HEK293 (cell line): ENCODE data around the gene C3orf52.

Source experiments
- GLIS1 ChIP-seq: fragments of 450-650 bp; formaldehyde crosslinking; IDR thresholded peaks from 2 replicates; pipeline ENCODE4 v1.5.1; 2016; ENCODE audit warnings: missing biosample characterization, missing genetic modification characterization
- SCRT2 ChIP-seq: fragments of 450-650 bp; formaldehyde crosslinking; IDR thresholded peaks from 2 replicates; pipeline ENCODE4 v1.5.1; 2016; ENCODE audit warnings: missing biosample characterization, missing genetic modification characterization
- SETDB1 ChIP-seq: IDR thresholded peaks from one replicate; pipeline ENCODE4 v1.6.1; 2017; ENCODE audit warnings: mild to moderate bottlenecking, low read length, moderate library complexity, mixed read lengths; ENCODE audit not compliant: insufficient read length
- SP7 ChIP-seq: fragments of 450-650 bp; formaldehyde crosslinking; IDR thresholded peaks from 2 replicates; pipeline ENCODE4 v1.5.1; 2016; ENCODE audit warnings: missing biosample characterization, missing genetic modification characterization
- TCF7L2 ChIP-seq: IDR thresholded peaks from 2 replicates; pipeline ENCODE4 v1.6.1; 2011; ENCODE audit warnings: low read depth, mild to moderate bottlenecking, inconsistent platforms, low read length, moderate library complexity, borderline replicate concordance
- TSHZ1 ChIP-seq: fragments of 450-650 bp; formaldehyde crosslinking; IDR thresholded peaks from 2 replicates; pipeline ENCODE4 v1.5.1; 2016; ENCODE audit warnings: missing biosample characterization, missing genetic modification characterization, borderline replicate concordance
- ZBTB21 ChIP-seq: fragments of 450-650 bp; formaldehyde crosslinking; IDR thresholded peaks from 2 replicates; pipeline ENCODE4 v1.5.1; 2017; ENCODE audit warnings: missing biosample characterization, missing genetic modification characterization
- ZBTB49 ChIP-seq: fragments of 450-650 bp; formaldehyde crosslinking; IDR thresholded peaks from 2 replicates; pipeline ENCODE4 v1.5.1; 2016; ENCODE audit warnings: missing biosample characterization, missing genetic modification characterization, low read depth
- ZNF155 ChIP-seq: fragments of 450-650 bp; formaldehyde crosslinking; IDR thresholded peaks from 2 replicates; pipeline ENCODE4 v1.5.1; 2016; ENCODE audit warnings: missing biosample characterization, missing genetic modification characterization
- ZNF16 ChIP-seq: fragments of 450-650 bp; formaldehyde crosslinking; IDR thresholded peaks from 2 replicates; pipeline ENCODE4 v1.5.1; 2016; ENCODE audit warnings: low read depth, missing biosample characterization, missing genetic modification characterization
- ZNF354C ChIP-seq: fragments of 450-650 bp; formaldehyde crosslinking; IDR thresholded peaks from 2 replicates; pipeline ENCODE4 v1.5.1; 2016; ENCODE audit warnings: missing biosample characterization, missing genetic modification characterization, low read depth, borderline replicate concordance
- ZNF394 ChIP-seq: fragments of 450-650 bp; formaldehyde crosslinking; IDR thresholded peaks from 2 replicates; pipeline ENCODE4 v1.5.1; 2016; ENCODE audit warnings: missing biosample characterization, missing genetic modification characterization, mild to moderate bottlenecking, moderate library complexity, borderline replicate concordance
- ZNF416 ChIP-seq: fragments of 450-650 bp; formaldehyde crosslinking; IDR thresholded peaks from 2 replicates; pipeline ENCODE4 v1.5.1; 2016; ENCODE audit warnings: missing biosample characterization, missing genetic modification characterization
- ZNF433 ChIP-seq: fragments of 450-650 bp; formaldehyde crosslinking; IDR thresholded peaks from 2 replicates; pipeline ENCODE4 v1.5.1; 2016; ENCODE audit warnings: missing biosample characterization, missing genetic modification characterization, low read depth
- ZNF510 ChIP-seq: fragments of 450-650 bp; formaldehyde crosslinking; IDR thresholded peaks from 2 replicates; pipeline ENCODE4 v1.5.1; 2018; ENCODE audit warnings: mild to moderate bottlenecking, missing genetic modification characterization, missing biosample characterization; ENCODE audit not compliant: insufficient replicate concordance
- ZNF529 ChIP-seq: fragments of 450-650 bp; formaldehyde crosslinking; IDR thresholded peaks from 2 replicates; pipeline ENCODE4 v1.5.1; 2017; ENCODE audit warnings: missing genetic modification characterization, missing biosample characterization; ENCODE audit not compliant: insufficient replicate concordance
- ZNF621 ChIP-seq: fragments of 450-650 bp; formaldehyde crosslinking; IDR thresholded peaks from 2 replicates; pipeline ENCODE4 v1.5.1; 2017; ENCODE audit warnings: missing biosample characterization, missing genetic modification characterization
- ZNF629 ChIP-seq: fragments of 450-650 bp; formaldehyde crosslinking; IDR thresholded peaks from 2 replicates; pipeline ENCODE4 v1.5.1; 2017; ENCODE audit warnings: missing biosample characterization, missing genetic modification characterization
- ZNF639 ChIP-seq: fragments of 450-650 bp; formaldehyde crosslinking; IDR thresholded peaks from 2 replicates; pipeline ENCODE4 v1.5.1; 2016; ENCODE audit warnings: missing biosample characterization, missing genetic modification characterization
- ZNF677 ChIP-seq: fragments of 450-650 bp; IDR thresholded peaks from 2 replicates; pipeline ENCODE4 v1.5.0; 2018; ENCODE audit warnings: missing biosample characterization, mild to moderate bottlenecking, missing genetic modification characterization, moderate library complexity
- ZNF776 ChIP-seq: fragments of 450-650 bp; formaldehyde crosslinking; IDR thresholded peaks from 2 replicates; pipeline ENCODE4 v1.5.0; 2017; ENCODE audit warnings: missing biosample characterization, missing genetic modification characterization, borderline replicate concordance
- ZNF843 ChIP-seq: fragments of 450-650 bp; formaldehyde crosslinking; IDR thresholded peaks from 2 replicates; pipeline ENCODE4 v1.5.1; 2016; ENCODE audit warnings: missing biosample characterization, missing genetic modification characterization
- ZSCAN30 ChIP-seq: fragments of 450-650 bp; IDR thresholded peaks from 2 replicates; pipeline ENCODE4 v1.5.1; 2018; ENCODE audit warnings: missing biosample characterization, mild to moderate bottlenecking, missing genetic modification characterization, moderate library complexity
- TF ChIP-seq, protein P1 (sequence below): fragments of 450-650 bp; formaldehyde crosslinking; IDR thresholded peaks from 2 replicates; pipeline ENCODE4 v1.5.1; 2016; ENCODE audit warnings: missing biosample characterization, missing genetic modification characterization
- TF ChIP-seq, protein P2 (sequence below): IDR thresholded peaks from 2 replicates; pipeline ENCODE4 v1.6.1; 2011; ENCODE audit warnings: mild to moderate bottlenecking, low read depth, low read length, borderline replicate concordance
- TF ChIP-seq, protein P3 (sequence below): fragments of 450-650 bp; formaldehyde crosslinking; IDR thresholded peaks from 2 replicates; pipeline ENCODE4 v1.5.0; 2017; ENCODE audit warnings: missing biosample characterization, missing genetic modification characterization, borderline replicate concordance

The C3orf52 gene

DNA sequence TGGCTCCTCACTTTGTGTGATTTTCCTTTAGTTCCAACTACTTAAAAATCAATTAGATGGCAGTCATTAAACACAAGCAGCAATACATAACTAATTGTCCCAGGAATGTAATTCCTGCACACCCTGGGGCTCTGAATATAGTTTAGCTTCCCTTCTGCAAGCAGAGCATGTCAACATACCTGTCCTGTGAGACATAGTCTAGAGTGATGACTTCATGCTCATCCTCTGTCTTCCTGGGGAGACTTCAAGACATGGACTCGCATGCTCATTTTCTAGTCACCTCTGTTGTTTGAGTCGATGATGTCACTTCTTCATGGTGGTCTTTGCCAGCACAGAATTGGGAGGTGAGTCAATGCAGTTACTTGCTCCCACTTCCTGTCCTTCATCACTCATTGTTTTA, 15.7 kb downstream of the C3orf52 start (continued):
- TF ChIP-seq, protein P1, sequence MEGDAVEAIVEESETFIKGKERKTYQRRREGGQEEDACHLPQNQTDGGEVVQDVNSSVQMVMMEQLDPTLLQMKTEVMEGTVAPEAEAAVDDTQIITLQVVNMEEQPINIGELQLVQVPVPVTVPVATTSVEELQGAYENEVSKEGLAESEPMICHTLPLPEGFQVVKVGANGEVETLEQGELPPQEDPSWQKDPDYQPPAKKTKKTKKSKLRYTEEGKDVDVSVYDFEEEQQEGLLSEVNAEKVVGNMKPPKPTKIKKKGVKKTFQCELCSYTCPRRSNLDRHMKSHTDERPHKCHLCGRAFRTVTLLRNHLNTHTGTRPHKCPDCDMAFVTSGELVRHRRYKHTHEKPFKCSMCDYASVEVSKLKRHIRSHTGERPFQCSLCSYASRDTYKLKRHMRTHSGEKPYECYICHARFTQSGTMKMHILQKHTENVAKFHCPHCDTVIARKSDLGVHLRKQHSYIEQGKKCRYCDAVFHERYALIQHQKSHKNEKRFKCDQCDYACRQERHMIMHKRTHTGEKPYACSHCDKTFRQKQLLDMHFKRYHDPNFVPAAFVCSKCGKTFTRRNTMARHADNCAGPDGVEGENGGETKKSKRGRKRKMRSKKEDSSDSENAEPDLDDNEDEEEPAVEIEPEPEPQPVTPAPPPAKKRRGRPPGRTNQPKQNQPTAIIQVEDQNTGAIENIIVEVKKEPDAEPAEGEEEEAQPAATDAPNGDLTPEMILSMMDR = no peak
- TF ChIP-seq ZNF16 (tag by site-specific recombination) (no peak), ZNF843 (no peak), TSHZ1 (no peak), ZNF510 (tag by site-specific recombination) (no peak), ZNF529 (tag by site-specific recombination) (no peak), ZSCAN30 (tag by site-specific recombination) (no peak), SETDB1 (no peak), GLIS1 (tag by site-specific recombination) (peak; percentile 82), ZNF433 (tag by site-specific recombination) (no peak), ZNF776 (tag by site-specific recombination) (no peak), SP7 (tag by site-specific recombination) (peak; percentile 68), TCF7L2 (no peak), ZNF155 (tag by site-specific recombination) (no peak), ZNF354C (tag by site-specific recombination) (no peak), ZNF677 (tag by site-specific recombination) (no peak), SCRT2 (no peak), ZBTB49 (tag by site-specific recombination) (no peak), ZNF629 (tag by site-specific recombination) (peak; percentile 87), ZNF394 (tag by site-specific recombination) (0 out of 2 replicates have a peak, but pooled peaks have one; percentile 19), ZNF416 (tag by site-specific recombination) (no peak), ZNF621 (tag by site-specific recombination) (no peak), ZBTB21 (tag by site-specific recombination) (peak; percentile 49; the same call in 1 of the 2 replicates), ZNF639 (tag by site-specific recombination) (peak; percentile 79; the same call in 1 of the 2 replicates)
- TF ChIP-seq, protein P2, sequence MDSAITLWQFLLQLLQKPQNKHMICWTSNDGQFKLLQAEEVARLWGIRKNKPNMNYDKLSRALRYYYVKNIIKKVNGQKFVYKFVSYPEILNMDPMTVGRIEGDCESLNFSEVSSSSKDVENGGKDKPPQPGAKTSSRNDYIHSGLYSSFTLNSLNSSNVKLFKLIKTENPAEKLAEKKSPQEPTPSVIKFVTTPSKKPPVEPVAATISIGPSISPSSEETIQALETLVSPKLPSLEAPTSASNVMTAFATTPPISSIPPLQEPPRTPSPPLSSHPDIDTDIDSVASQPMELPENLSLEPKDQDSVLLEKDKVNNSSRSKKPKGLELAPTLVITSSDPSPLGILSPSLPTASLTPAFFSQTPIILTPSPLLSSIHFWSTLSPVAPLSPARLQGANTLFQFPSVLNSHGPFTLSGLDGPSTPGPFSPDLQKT = no peak
- TF ChIP-seq, protein P3, sequence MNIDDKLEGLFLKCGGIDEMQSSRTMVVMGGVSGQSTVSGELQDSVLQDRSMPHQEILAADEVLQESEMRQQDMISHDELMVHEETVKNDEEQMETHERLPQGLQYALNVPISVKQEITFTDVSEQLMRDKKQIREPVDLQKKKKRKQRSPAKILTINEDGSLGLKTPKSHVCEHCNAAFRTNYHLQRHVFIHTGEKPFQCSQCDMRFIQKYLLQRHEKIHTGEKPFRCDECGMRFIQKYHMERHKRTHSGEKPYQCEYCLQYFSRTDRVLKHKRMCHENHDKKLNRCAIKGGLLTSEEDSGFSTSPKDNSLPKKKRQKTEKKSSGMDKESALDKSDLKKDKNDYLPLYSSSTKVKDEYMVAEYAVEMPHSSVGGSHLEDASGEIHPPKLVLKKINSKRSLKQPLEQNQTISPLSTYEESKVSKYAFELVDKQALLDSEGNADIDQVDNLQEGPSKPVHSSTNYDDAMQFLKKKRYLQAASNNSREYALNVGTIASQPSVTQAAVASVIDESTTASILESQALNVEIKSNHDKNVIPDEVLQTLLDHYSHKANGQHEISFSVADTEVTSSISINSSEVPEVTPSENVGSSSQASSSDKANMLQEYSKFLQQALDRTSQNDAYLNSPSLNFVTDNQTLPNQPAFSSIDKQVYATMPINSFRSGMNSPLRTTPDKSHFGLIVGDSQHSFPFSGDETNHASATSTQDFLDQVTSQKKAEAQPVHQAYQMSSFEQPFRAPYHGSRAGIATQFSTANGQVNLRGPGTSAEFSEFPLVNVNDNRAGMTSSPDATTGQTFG = no peak
